C1 segment of cervical spinal cord (tissue), 14 donors: ENCODE data around the gene TIMM10.

ENCODE experiments used
- DNase-seq, 14 donors: peaks; one replicate each; lab custom pipeline; 2025; lab: John Stamatoyannopoulos, UW

TIMM10 gene

GRCh38 chr11:57530596-57531507 is at the start of gene TIMM10:
TSS of gene TIMM10 (minus strand) at chr11:57530754. CDS start at chr11:57530189, 565 bp downstream.
- DNase-seq, result peak; percentile 49 to 99 (median 88)

GRCh38 chr11:57574061-57574460 is 43.5 kb upstream of the TIMM10 start:
- DNase-seq, result no peak

GRCh38 chr11:57571606-57572005 is 41.1 kb upstream of the TIMM10 start:
- DNase-seq, result no peak

GRCh38 chr11:57568330-57568766 is 37.8 kb upstream of the TIMM10 start:
- DNase-seq, result peak in 3 of 14 donors; percentile 34 to 71 (median 57)

GRCh38 chr11:57567515-57568329 is 37.2 kb upstream of the TIMM10 start, which contains the start of gene UBE2L6:
TSS of gene UBE2L6 (minus strand) at chr11:57567672. CDS start at chr11:57567611, 61 bp downstream.
- peak; percentile 12 to 85 (median 70) for DNase-seq

- DNase-seq, result peak in 5 of 14 donors; percentile 28 to 69 (median 34)
Observed at GRCh38 chr11:57566905-57567514, 36.5 kb upstream of the TIMM10 start.

- DNase-seq, result peak in 11 of 14 donors; percentile 8 to 35 (median 22)
Observed at GRCh38 chr11:57566005-57566904, 35.7 kb upstream of the TIMM10 start.

- DNase-seq, result no peak
Observed at GRCh38 chr11:57562596-57562995, 32.0 kb upstream of the TIMM10 start.

- no peak for DNase-seq
Observed at GRCh38 chr11:57560146-57560545, 29.6 kb upstream of the TIMM10 start.

- DNase-seq, result no peak
Observed at GRCh38 chr11:57556041-57556440, 25.5 kb upstream of the TIMM10 start.

- DNase-seq, result no peak
Observed at GRCh38 chr11:57555393-57555792, 24.8 kb upstream of the TIMM10 start.

GRCh38 chr11:57552479-57552878 is 21.9 kb upstream of the TIMM10 start:
- no peak for DNase-seq

- no peak for DNase-seq
Observed at GRCh38 chr11:57551941-57552340, 21.4 kb upstream of the TIMM10 start.

- DNase-seq, result no peak
Observed at GRCh38 chr11:57549983-57550382, 19.4 kb upstream of the TIMM10 start.

- no peak for DNase-seq
Observed at GRCh38 chr11:57547854-57548377, 17.4 kb upstream of the TIMM10 start.

GRCh38 chr11:57546869-57547475 is 16.4 kb upstream of the TIMM10 start:
- no peak for DNase-seq

GRCh38 chr11:57546451-57546850 is 15.9 kb upstream of the TIMM10 start:
- no peak for DNase-seq

- DNase-seq, result no peak
Observed at GRCh38 chr11:57545883-57546282, 15.3 kb upstream of the TIMM10 start.

- DNase-seq, result no peak
Observed at GRCh38 chr11:57544566-57544965, 14.0 kb upstream of the TIMM10 start.

GRCh38 chr11:57543593-57543992 is 13.0 kb upstream of the TIMM10 start:
- DNase-seq, result no peak
